HEK293 (cell line): ENCODE measurements around the gene C11orf86.

ENCODE experiments used
- CTCF ChIA-PET: fragments of 350-600 bp; formaldehyde crosslinking; extraction: SDS; loops from one replicate; lab custom pipeline; 2021; ENCODE audit warnings: antibody characterized with exemption; lab: Yijun Ruan, JAX
- POLR2A ChIA-PET: fragments of 300-600 bp; formaldehyde crosslinking; extraction: SDS; loops from one replicate; lab custom pipeline; 2020; ENCODE audit warnings: antibody characterized with exemption, inconsistent platforms; lab: Yijun Ruan, JAX
- H3K27ac ChIP-seq: fragments of 200-500 bp; sonication (Bioruptor generic); 2 replicates; pipeline ENCODE4 v1.5.1; 2014; ENCODE audit warnings: low read depth, low read length, control low read depth, inconsistent platforms; ENCODE audit errors: extremely low read depth
- H3K36me3 ChIP-seq, 2 experiments: fragments of 200-500 bp in 1 of 2; sonication (Bioruptor generic) in 1 of 2; 1 replicate in 1 of 2; 2 replicates in 1 of 2; pipeline ENCODE4 v1.5.1; 2014 to 2017; ENCODE audit warnings: inconsistent platforms in 2 of 2, low read length in 2 of 2; ENCODE audit not compliant: control insufficient read depth in 2 of 2, insufficient read depth in 1 of 2
- H3K4me1 ChIP-seq: fragments of 200-500 bp; sonication (Bioruptor generic); 2 replicates; pipeline ENCODE4 v1.5.1; 2014; ENCODE audit warnings: mild to moderate bottlenecking, low read length, inconsistent platforms; ENCODE audit not compliant: control insufficient read depth, insufficient read depth
- H3K4me3 ChIP-seq: 2 replicates; pipeline ENCODE4 v1.5.1; 2011; ENCODE audit warnings: low read depth, mild to moderate bottlenecking, control low read depth, low read length, moderate library complexity
- H3K9me3 ChIP-seq: fragments of 200-500 bp; sonication (Bioruptor generic); 2 replicates; pipeline ENCODE4 v1.5.1; 2014; ENCODE audit warnings: low read depth, low read length, inconsistent platforms; ENCODE audit not compliant: control insufficient read depth, insufficient read depth
- KLF16 ChIP-seq: fragments of 450-650 bp; formaldehyde crosslinking; IDR thresholded peaks from 2 replicates; pipeline ENCODE4 v1.5.1; 2017; ENCODE audit warnings: missing biosample characterization, missing genetic modification characterization
- PATZ1 ChIP-seq: fragments of 450-650 bp; formaldehyde crosslinking; IDR thresholded peaks from 2 replicates; pipeline ENCODE4 v1.5.1; 2016; ENCODE audit warnings: missing biosample characterization, missing genetic modification characterization
- SP2 ChIP-seq: fragments of 450-650 bp; formaldehyde crosslinking; IDR thresholded peaks from 2 replicates; pipeline ENCODE4 v1.5.1; 2016; ENCODE audit warnings: missing biosample characterization, missing genetic modification characterization
- SP7 ChIP-seq: fragments of 450-650 bp; formaldehyde crosslinking; IDR thresholded peaks from 2 replicates; pipeline ENCODE4 v1.5.1; 2016; ENCODE audit warnings: missing biosample characterization, missing genetic modification characterization
- WT1 ChIP-seq: fragments of 450-650 bp; formaldehyde crosslinking; IDR thresholded peaks from 2 replicates; pipeline ENCODE4 v1.5.1; 2016; ENCODE audit warnings: missing biosample characterization, missing genetic modification characterization
- ZBTB17 ChIP-seq: fragments of 450-650 bp; formaldehyde crosslinking; IDR thresholded peaks from 2 replicates; pipeline ENCODE4 v1.5.1; 2016; ENCODE audit warnings: missing biosample characterization, missing genetic modification characterization
- ZBTB7A ChIP-seq: fragments of 450-650 bp; formaldehyde crosslinking; IDR thresholded peaks from 2 replicates; pipeline ENCODE4 v1.5.1; 2016; ENCODE audit warnings: low read depth, missing biosample characterization, missing genetic modification characterization
- ZEB2 ChIP-seq: fragments of 450-650 bp; formaldehyde crosslinking; IDR thresholded peaks from 2 replicates; pipeline ENCODE4 v1.5.1; 2016; ENCODE audit warnings: missing biosample characterization, missing genetic modification characterization
- ZIC2 ChIP-seq: fragments of 450-650 bp; formaldehyde crosslinking; IDR thresholded peaks from 2 replicates; pipeline ENCODE4 v1.5.1; 2016; ENCODE audit warnings: missing biosample characterization, missing genetic modification characterization
- ZNF266 ChIP-seq: fragments of 450-650 bp; formaldehyde crosslinking; IDR thresholded peaks from 2 replicates; pipeline ENCODE4 v1.5.1; 2016; ENCODE audit warnings: missing biosample characterization, missing genetic modification characterization, low read depth
- ZNF366 ChIP-seq: fragments of 450-650 bp; formaldehyde crosslinking; conservative IDR thresholded peaks from 2 replicates; pipeline ENCODE4 v1.5.1; 2016; ENCODE audit warnings: missing biosample characterization, missing genetic modification characterization
- ZNF449 ChIP-seq: fragments of 450-650 bp; formaldehyde crosslinking; IDR thresholded peaks from 2 replicates; pipeline ENCODE4 v1.5.1; 2017; ENCODE audit warnings: missing biosample characterization, mild to moderate bottlenecking, missing genetic modification characterization, moderate library complexity
- ZNF514 ChIP-seq: fragments of 450-650 bp; formaldehyde crosslinking; IDR thresholded peaks from 2 replicates; pipeline ENCODE4 v1.5.1; 2016; ENCODE audit warnings: missing biosample characterization, missing genetic modification characterization
- ZNF560 ChIP-seq: fragments of 450-650 bp; formaldehyde crosslinking; IDR thresholded peaks from 2 replicates; pipeline ENCODE4 v1.5.1; 2017; ENCODE audit warnings: missing biosample characterization, missing genetic modification characterization, borderline replicate concordance
- ZNF561 ChIP-seq: fragments of 450-650 bp; IDR thresholded peaks from 2 replicates; pipeline ENCODE4 v1.5.1; 2018; ENCODE audit warnings: missing biosample characterization, missing genetic modification characterization, borderline replicate concordance
- ZNF658 ChIP-seq: fragments of 450-650 bp; formaldehyde crosslinking; IDR thresholded peaks from 2 replicates; pipeline ENCODE4; 2016; ENCODE audit warnings: missing biosample characterization, missing genetic modification characterization
- ZNF664 ChIP-seq: fragments of 450-650 bp; formaldehyde crosslinking; IDR thresholded peaks from 2 replicates; pipeline ENCODE4 v1.5.1; 2016; ENCODE audit warnings: missing biosample characterization, missing genetic modification characterization
- ZNF747 ChIP-seq: fragments of 450-650 bp; formaldehyde crosslinking; IDR thresholded peaks from 2 replicates; pipeline ENCODE4 v1.5.1; 2016; ENCODE audit warnings: missing biosample characterization, missing genetic modification characterization
- ZNF830 ChIP-seq: fragments of 450-650 bp; IDR thresholded peaks from 2 replicates; pipeline ENCODE4 v1.5.0; 2018; ENCODE audit warnings: missing biosample characterization, missing genetic modification characterization, low read depth, mild to moderate bottlenecking, moderate library complexity
- ZSCAN16 ChIP-seq: fragments of 450-650 bp; formaldehyde crosslinking; IDR thresholded peaks from 2 replicates; pipeline ENCODE4 v1.5.1; 2016; ENCODE audit warnings: missing biosample characterization, missing genetic modification characterization
- ZSCAN5A ChIP-seq: fragments of 450-650 bp; formaldehyde crosslinking; IDR thresholded peaks from 2 replicates; pipeline ENCODE4 v1.5.1; 2016; ENCODE audit warnings: missing biosample characterization, missing genetic modification characterization
- TF ChIP-seq, protein P1 (sequence below): fragments of 450-650 bp; formaldehyde crosslinking; IDR thresholded peaks from 2 replicates; pipeline ENCODE4 v1.5.1; 2017; ENCODE audit warnings: missing biosample characterization, missing genetic modification characterization
- TF ChIP-seq, protein P2 (sequence below): fragments of 450-650 bp; formaldehyde crosslinking; IDR thresholded peaks from 2 replicates; pipeline ENCODE4 v1.5.1; 2016; ENCODE audit warnings: missing biosample characterization, missing genetic modification characterization

C11orf86 gene

GRCh38 chr11:66967670-66968425 is 7.3 kb upstream of the C11orf86 start:
- ChIA-PET POLR2A (no interaction called here), CTCF (interaction anchor here (0.6 to 0.8 kb wide), 2 partner anchors 10 to 561 kb away, joined by 3 read pairs; no protein-coding TSS in a partner anchor)
- H3K9me3 ChIP-seq = no peaks in the 10 kb centered on the region
- no peaks in the 10 kb centered on the region for H3K36me3 ChIP-seq
- H3K27ac ChIP-seq = no peak overlapping the region
- H3K4me3 ChIP-seq = no peak overlapping the region
- TF ChIP-seq ZNF266 (tag by site-specific recombination) = no peak
- TF ChIP-seq ZNF514 (tag by site-specific recombination) = no peak
- no peak for TF ChIP-seq ZIC2
- no peak for TF ChIP-seq ZNF560 (tag by site-specific recombination)
- no peak for TF ChIP-seq ZSCAN16 (tag by site-specific recombination)
- no peak for TF ChIP-seq ZBTB17
- no peak for TF ChIP-seq PATZ1 (tag by site-specific recombination)
- no peak for TF ChIP-seq ZNF658 (tag by site-specific recombination)
- TF ChIP-seq WT1 = no peak
- TF ChIP-seq ZSCAN5A (tag by site-specific recombination) = no peak
- no peak for TF ChIP-seq SP2 (tag by site-specific recombination)
- TF ChIP-seq, protein P1, sequence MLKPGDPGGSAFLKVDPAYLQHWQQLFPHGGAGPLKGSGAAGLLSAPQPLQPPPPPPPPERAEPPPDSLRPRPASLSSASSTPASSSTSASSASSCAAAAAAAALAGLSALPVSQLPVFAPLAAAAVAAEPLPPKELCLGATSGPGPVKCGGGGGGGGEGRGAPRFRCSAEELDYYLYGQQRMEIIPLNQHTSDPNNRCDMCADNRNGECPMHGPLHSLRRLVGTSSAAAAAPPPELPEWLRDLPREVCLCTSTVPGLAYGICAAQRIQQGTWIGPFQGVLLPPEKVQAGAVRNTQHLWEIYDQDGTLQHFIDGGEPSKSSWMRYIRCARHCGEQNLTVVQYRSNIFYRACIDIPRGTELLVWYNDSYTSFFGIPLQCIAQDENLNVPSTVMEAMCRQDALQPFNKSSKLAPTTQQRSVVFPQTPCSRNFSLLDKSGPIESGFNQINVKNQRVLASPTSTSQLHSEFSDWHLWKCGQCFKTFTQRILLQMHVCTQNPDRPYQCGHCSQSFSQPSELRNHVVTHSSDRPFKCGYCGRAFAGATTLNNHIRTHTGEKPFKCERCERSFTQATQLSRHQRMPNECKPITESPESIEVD (tag by site-specific recombination) = no peak
- TF ChIP-seq ZBTB7A (tag by site-specific recombination) = no peak
- TF ChIP-seq ZEB2 (tag by site-specific recombination) = no peak
- no peak for TF ChIP-seq ZNF561 (tag by site-specific recombination)
- TF ChIP-seq KLF16 (tag by site-specific recombination) = no peak
- no peak for TF ChIP-seq ZNF664 (tag by site-specific recombination)
- TF ChIP-seq ZNF366 (tag by site-specific recombination) = no peak
- TF ChIP-seq ZNF747 (tag by site-specific recombination) = no peak
- H3K4me1 ChIP-seq = no peaks in the 10 kb centered on the region

DNA sequence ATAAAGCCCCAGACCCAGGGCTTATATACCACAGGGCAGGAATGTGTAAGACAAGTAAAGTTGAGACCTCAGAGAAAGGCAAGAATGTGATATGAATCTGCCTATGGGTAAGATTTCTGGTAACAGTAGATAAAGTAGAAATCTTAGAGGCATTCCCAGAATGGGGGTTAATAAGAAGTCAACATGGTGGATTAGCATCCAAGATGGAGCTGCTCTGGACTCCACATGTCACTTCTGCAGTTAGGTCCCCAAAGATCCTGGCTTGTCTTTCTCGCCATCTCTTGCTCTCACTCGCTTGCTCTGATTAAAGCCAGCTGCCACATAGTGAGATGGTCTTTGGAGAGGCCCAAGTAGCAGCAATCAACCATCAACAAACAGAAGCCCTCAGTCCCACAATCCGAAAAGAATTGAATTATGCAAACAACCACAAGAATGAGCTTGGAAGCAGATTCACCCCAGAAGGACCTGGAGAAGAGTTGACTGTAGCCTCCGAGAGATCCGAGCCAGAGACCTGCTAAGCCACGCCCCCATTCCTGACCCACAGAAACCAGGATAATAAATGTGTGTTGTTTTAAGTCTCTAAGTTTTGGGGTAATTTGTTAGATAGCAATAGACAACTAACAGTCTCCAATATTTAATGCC is 5.4 kb upstream of the C11orf86 start:
- POLR2A ChIA-PET = no interaction called here
- no peaks in the 10 kb centered on the region for H3K4me1 ChIP-seq
- H3K9me3 ChIP-seq = no peaks in the 10 kb centered on the region
- no peaks in the 10 kb centered on the region for H3K36me3 ChIP-seq
- H3K27ac ChIP-seq = no peak overlapping the region
- CTCF ChIA-PET = no interaction called here
- H3K4me3 ChIP-seq = no peak overlapping the region
- TF ChIP-seq ZNF830 (tag by site-specific recombination) = no peak
- TF ChIP-seq ZNF449 (tag by site-specific recombination) = no peak
- TF ChIP-seq, protein P2, sequence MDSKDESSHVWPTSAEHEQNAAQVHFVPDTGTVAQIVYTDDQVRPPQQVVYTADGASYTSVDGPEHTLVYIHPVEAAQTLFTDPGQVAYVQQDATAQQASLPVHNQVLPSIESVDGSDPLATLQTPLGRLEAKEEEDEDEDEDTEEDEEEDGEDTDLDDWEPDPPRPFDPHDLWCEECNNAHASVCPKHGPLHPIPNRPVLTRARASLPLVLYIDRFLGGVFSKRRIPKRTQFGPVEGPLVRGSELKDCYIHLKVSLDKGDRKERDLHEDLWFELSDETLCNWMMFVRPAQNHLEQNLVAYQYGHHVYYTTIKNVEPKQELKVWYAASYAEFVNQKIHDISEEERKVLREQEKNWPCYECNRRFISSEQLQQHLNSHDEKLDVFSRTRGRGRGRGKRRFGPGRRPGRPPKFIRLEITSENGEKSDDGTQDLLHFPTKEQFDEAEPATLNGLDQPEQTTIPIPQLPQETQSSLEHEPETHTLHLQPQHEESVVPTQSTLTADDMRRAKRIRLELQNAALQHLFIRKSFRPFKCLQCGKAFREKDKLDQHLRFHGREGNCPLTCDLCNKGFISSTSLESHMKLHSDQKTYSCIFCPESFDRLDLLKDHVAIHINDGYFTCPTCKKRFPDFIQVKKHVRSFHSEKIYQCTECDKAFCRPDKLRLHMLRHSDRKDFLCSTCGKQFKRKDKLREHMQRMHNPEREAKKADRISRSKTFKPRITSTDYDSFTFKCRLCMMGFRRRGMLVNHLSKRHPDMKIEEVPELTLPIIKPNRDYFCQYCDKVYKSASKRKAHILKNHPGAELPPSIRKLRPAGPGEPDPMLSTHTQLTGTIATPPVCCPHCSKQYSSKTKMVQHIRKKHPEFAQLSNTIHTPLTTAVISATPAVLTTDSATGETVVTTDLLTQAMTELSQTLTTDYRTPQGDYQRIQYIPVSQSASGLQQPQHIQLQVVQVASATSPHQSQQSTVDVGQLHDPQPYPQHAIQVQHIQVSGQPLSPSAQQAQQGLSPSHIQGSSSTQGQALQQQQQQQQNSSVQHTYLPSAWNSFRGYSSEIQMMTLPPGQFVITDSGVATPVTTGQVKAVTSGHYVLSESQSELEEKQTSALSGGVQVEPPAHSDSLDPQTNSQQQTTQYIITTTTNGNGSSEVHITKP = no peak
- no peak for TF ChIP-seq SP7
